Measurements from ENCODE around the gene PVALEF.
A peak's percentile ranks its signal among the peaks of the same experiment; 100 is the strongest.
"Not testable (repeated sequence)": the region's sequence is repeated elsewhere in the genome, so short reads cannot be mapped to it uniquely, and the experiment has no call there.

The PVALEF gene

GRCh38 chr17:81143717-81144422 lies 21.4 kb upstream of the PVALEF start:
- DNase-seq (ENCODE audit: low spot score): no peak

GRCh38 chr17:81144423-81144781 lies 20.9 kb upstream of the PVALEF start:
- no peak for DNase-seq (ENCODE audit: low spot score)

- DNase-seq (ENCODE audit: low spot score): not testable (repeated sequence)
These were observed 19.1 kb upstream of the PVALEF start for GRCh38 chr17:81146208-81146607.

- DNase-seq (ENCODE audit: low spot score): no peak
These were observed 17.6 kb upstream of the PVALEF start for GRCh38 chr17:81147701-81148100.

GRCh38 chr17:81148571-81148970 lies 16.7 kb upstream of the PVALEF start:
- no peak for DNase-seq (ENCODE audit: low spot score)

GRCh38 chr17:81148986-81149533 lies 16.2 kb upstream of the PVALEF start:
- DNase-seq (ENCODE audit: low spot score): no peak

- no peak for DNase-seq (ENCODE audit: low spot score)
These were observed 14.8 kb upstream of the PVALEF start for GRCh38 chr17:81150377-81151077.

- DNase-seq (ENCODE audit: low spot score): no peak
These were observed 14.0 kb upstream of the PVALEF start for GRCh38 chr17:81151278-81151677.

- DNase-seq (ENCODE audit: low spot score): no peak
These were observed 12.9 kb upstream of the PVALEF start for GRCh38 chr17:81152288-81152828.

GRCh38 chr17:81153340-81153803 lies 11.9 kb upstream of the PVALEF start:
- no peak for DNase-seq (ENCODE audit: low spot score)

GRCh38 chr17:81154016-81154415 lies 11.3 kb upstream of the PVALEF start:
- DNase-seq (ENCODE audit: low spot score): not testable (repeated sequence)

- DNase-seq (ENCODE audit: low spot score): no peak
These were observed 10.3 kb upstream of the PVALEF start for GRCh38 chr17:81154961-81155360.

- no peak for DNase-seq (ENCODE audit: low spot score)
These were observed 8.2 kb upstream of the PVALEF start for GRCh38 chr17:81156866-81157805.

- peak; percentile 20 for DNase-seq (ENCODE audit: low spot score)
These were observed 7.2 kb upstream of the PVALEF start for GRCh38 chr17:81157848-81158687.

- no peak for DNase-seq (ENCODE audit: low spot score)
These were observed 6.4 kb upstream of the PVALEF start for GRCh38 chr17:81158688-81159590.

GRCh38 chr17:81159611-81160265 lies 5.6 kb upstream of the PVALEF start:
- DNase-seq (ENCODE audit: low spot score): no peak

GRCh38 chr17:81160306-81160705 lies 5.0 kb upstream of the PVALEF start:
- peak; percentile 42 for DNase-seq (ENCODE audit: low spot score)

GRCh38 chr17:81160747-81161453 lies 4.4 kb upstream of the PVALEF start:
- no peak for DNase-seq (ENCODE audit: low spot score)

GRCh38 chr17:81161536-81161935 lies 3.8 kb upstream of the PVALEF start:
- no peak for DNase-seq (ENCODE audit: low spot score)
